ENCODE results near the gene TDRD6.
A peak's percentile ranks its signal among the peaks of the same experiment; 100 is the strongest.

TDRD6 gene

GRCh38 chr6:46690911-46691451 is 3.3 kb downstream of the TDRD6 start:
- no peak for TF ChIP-seq CTCF (IDR thresholded peaks at IDR 0.05)
- H3K4me1 ChIP-seq (ENCODE audit: control insufficient read depth in 1 of 2, insufficient read depth in 1 of 2, low read depth in 1 of 2, low read length in 1 of 2), result no peaks in the 10 kb centered on the region
- H3K36me3 ChIP-seq, result no peaks in the 10 kb centered on the region
- peaks cover 5% of the 10 kb centered on the region for H3K9me3 ChIP-seq
- H3K27ac ChIP-seq, result no peak overlapping the region
- no peaks in the 10 kb centered on the region for H3K27me3 ChIP-seq
- H3K4me3 ChIP-seq (ENCODE audit: low read depth in 1 of 2, low read length in 1 of 2), result no peak overlapping the region

GRCh38 chr6:46699970-46700369 is 12.3 kb downstream of the TDRD6 start:
- Histone ChIP-seq H3K4me1 (ENCODE audit: control insufficient read depth in 1 of 2, insufficient read depth in 1 of 2, low read depth in 1 of 2, low read length in 1 of 2) (no peaks in the 10 kb centered on the region), H3K9me3 (no peaks in the 10 kb centered on the region), H3K27me3 (peaks cover 18% of the 10 kb centered on the region), H3K4me3 (ENCODE audit: low read depth in 1 of 2, low read length in 1 of 2) (no peak overlapping the region), H3K36me3 (no peaks in the 10 kb centered on the region), H3K27ac (no peak overlapping the region)
- no peak for TF ChIP-seq CTCF (IDR thresholded peaks at IDR 0.05)

GRCh38 chr6:46704562-46704961 is 16.9 kb downstream of the TDRD6 start:
- Histone ChIP-seq H3K9me3 (no peaks in the 10 kb centered on the region), H3K4me1 (ENCODE audit: control insufficient read depth in 1 of 2, insufficient read depth in 1 of 2, low read depth in 1 of 2, low read length in 1 of 2) (no peaks in the 10 kb centered on the region), H3K27me3 (peaks cover 19% of the 10 kb centered on the region), H3K36me3 (no peaks in the 10 kb centered on the region), H3K4me3 (ENCODE audit: low read depth in 1 of 2, low read length in 1 of 2) (no peak overlapping the region), H3K27ac (no peak overlapping the region)
- TF ChIP-seq CTCF (IDR thresholded peaks at IDR 0.05), result peak; percentile 27

GRCh38 chr6:46706464-46706863 is 18.8 kb downstream of the TDRD6 start:
- Histone ChIP-seq H3K27me3 (peaks cover 19% of the 10 kb centered on the region), H3K9me3 (no peaks in the 10 kb centered on the region), H3K27ac (no peak overlapping the region), H3K4me1 (ENCODE audit: control insufficient read depth in 1 of 2, insufficient read depth in 1 of 2, low read depth in 1 of 2, low read length in 1 of 2) (no peaks in the 10 kb centered on the region), H3K36me3 (no peaks in the 10 kb centered on the region), H3K4me3 (ENCODE audit: low read depth in 1 of 2, low read length in 1 of 2) (no peak overlapping the region)
- TF ChIP-seq CTCF (IDR thresholded peaks at IDR 0.05), result no peak

GRCh38 chr6:46711491-46711890 is 23.8 kb downstream of the TDRD6 start:
- no peaks in the 10 kb centered on the region for H3K27me3 ChIP-seq
- H3K27ac ChIP-seq, result no peak overlapping the region
- TF ChIP-seq CTCF (IDR thresholded peaks at IDR 0.05), result no peak
- H3K36me3 ChIP-seq, result no peaks in the 10 kb centered on the region
- no peak overlapping the region for H3K4me3 ChIP-seq (ENCODE audit: low read depth in 1 of 2, low read length in 1 of 2)
- H3K4me1 ChIP-seq (ENCODE audit: control insufficient read depth in 1 of 2, insufficient read depth in 1 of 2, low read depth in 1 of 2, low read length in 1 of 2), result no peaks in the 10 kb centered on the region
- no peaks in the 10 kb centered on the region for H3K9me3 ChIP-seq

GRCh38 chr6:46715141-46715540 is 27.5 kb downstream of the TDRD6 start:
- H3K27ac ChIP-seq, result no peak overlapping the region
- no peaks in the 10 kb centered on the region for H3K9me3 ChIP-seq
- no peaks in the 10 kb centered on the region for H3K4me1 ChIP-seq (ENCODE audit: control insufficient read depth in 1 of 2, insufficient read depth in 1 of 2, low read depth in 1 of 2, low read length in 1 of 2)
- H3K36me3 ChIP-seq, result no peaks in the 10 kb centered on the region
- no peak for TF ChIP-seq CTCF (IDR thresholded peaks at IDR 0.05)
- no peaks in the 10 kb centered on the region for H3K27me3 ChIP-seq
- H3K4me3 ChIP-seq (ENCODE audit: low read depth in 1 of 2, low read length in 1 of 2), result no peak overlapping the region
